Mesendoderm (in vitro differentiated cells): ENCODE results near the gene SLC50A1.
A peak's percentile ranks its signal among the peaks of the same experiment; 100 is the strongest.

Source experiments
- DNase-seq: peaks from one replicate; pipeline ENCODE4 v3.0.0; 2013
- H2AK5ac ChIP-seq: 2 replicates; pipeline ENCODE4 v1.6.1; 2013; ENCODE audit warnings: low read length, inconsistent platforms
- H2BK120ac ChIP-seq: 2 replicates; pipeline ENCODE4 v1.6.1; 2013; ENCODE audit warnings: low read depth, mild to moderate bottlenecking, low read length, moderate library complexity, mixed read lengths
- H2BK15ac ChIP-seq: replicated peaks from 2 replicates; pipeline ENCODE4 v1.6.1; 2013; ENCODE audit warnings: low read depth, mild to moderate bottlenecking, moderate library complexity
- H2BK5ac ChIP-seq: 2 replicates; pipeline ENCODE4 v1.6.1; 2013; ENCODE audit warnings: low read length, inconsistent platforms
- H3K18ac ChIP-seq: 2 replicates; pipeline ENCODE4 v1.6.1; 2013; ENCODE audit warnings: mild to moderate bottlenecking, low read length, mixed read lengths
- H3K23ac ChIP-seq: one replicate; pipeline ENCODE4 v1.6.1; 2013; ENCODE audit warnings: low read length
- H3K27ac ChIP-seq: 2 replicates; pipeline ENCODE4 v1.5.1; 2013; ENCODE audit warnings: low read depth, mild to moderate bottlenecking, inconsistent platforms, low read length, moderate library complexity
- H3K27me3 ChIP-seq: 2 replicates; pipeline ENCODE4 v1.6.1; 2013; ENCODE audit warnings: low read length, control low read depth, mild to moderate bottlenecking, inconsistent platforms; ENCODE audit not compliant: insufficient read depth, poor library complexity
- H3K36me3 ChIP-seq: 2 replicates; pipeline ENCODE4 v1.6.1; 2013; ENCODE audit warnings: low read length, inconsistent platforms; ENCODE audit not compliant: control insufficient read depth, insufficient read depth
- H3K4ac ChIP-seq: one replicate; pipeline ENCODE4 v1.6.1; 2013; ENCODE audit warnings: low read depth, mild to moderate bottlenecking, low read length, moderate library complexity
- H3K4me1 ChIP-seq: 2 replicates; pipeline ENCODE4 v1.6.1; 2013; ENCODE audit warnings: low read depth, low read length, inconsistent platforms; ENCODE audit not compliant: control insufficient read depth
- H3K4me2 ChIP-seq: 2 replicates; pipeline ENCODE4 v1.6.1; 2013; ENCODE audit warnings: low read length
- H3K4me3 ChIP-seq: 2 replicates; pipeline ENCODE4 v1.5.1; 2013; ENCODE audit warnings: mild to moderate bottlenecking, low read length
- H3K56ac ChIP-seq: one replicate; pipeline ENCODE4 v1.6.1; 2013; ENCODE audit warnings: low read length
- H3K79me1 ChIP-seq: 2 replicates; pipeline ENCODE4 v1.6.1; 2013; ENCODE audit warnings: low read length, inconsistent platforms
- H3K79me2 ChIP-seq: 2 replicates; pipeline ENCODE4 v1.6.1; 2013; ENCODE audit warnings: mild to moderate bottlenecking, low read length; ENCODE audit not compliant: control insufficient read depth, insufficient read depth
- H3K9ac ChIP-seq: 2 replicates; pipeline ENCODE4 v1.6.1; 2013; ENCODE audit warnings: low read length, inconsistent platforms
- H4K5ac ChIP-seq: one replicate; pipeline ENCODE4 v1.6.1; 2013; ENCODE audit warnings: low read length
- H4K8ac ChIP-seq: one replicate; pipeline ENCODE4 v1.6.1; 2013; ENCODE audit warnings: low read depth, mild to moderate bottlenecking, control low read depth, low read length, moderate library complexity
- WGBS: extraction: QIAGEN DNeasy Blood & Tissue Kit; methylation state at CpG from one replicate; pipeline ENCODE4 v1.1.7; 2013; ENCODE audit warnings: low lambda C conversion rate, missing lambda C conversion rate; ENCODE audit not compliant: insufficient coverage; ENCODE audit errors: extremely low coverage; 5-methylcytosine and 5-hydroxymethylcytosine counted together

Gene SLC50A1

GRCh38 chr1:155134322-155134721 lies 1.3 kb upstream of the SLC50A1 start:
- Histone ChIP-seq H2BK5ac (no peak overlapping the region), H3K18ac (no peak overlapping the region), H2AK5ac (no peak overlapping the region), H3K4me3 (no peak overlapping the region), H3K23ac (no peak overlapping the region), H2BK120ac (no peak overlapping the region), H3K4me1 (peaks cover 7% of the 10 kb centered on the region), H3K79me1 (peaks cover 9% of the 10 kb centered on the region), H4K5ac (no peak overlapping the region), H4K8ac (no peak overlapping the region), H3K27ac (no peak overlapping the region), H3K79me2 (no peaks in the 10 kb centered on the region), H3K27me3 (no peaks in the 10 kb centered on the region), H3K56ac (no peak overlapping the region), H3K4ac (no peak overlapping the region), H3K9ac (no peak overlapping the region), H2BK15ac (no peak overlapping the region), H3K36me3 (no peaks in the 10 kb centered on the region), H3K4me2 (no peak overlapping the region)
- no CpG with 5 or more reads among the region's 1 CpG for WGBS
- no peak for DNase-seq

GRCh38 chr1:155134880-155135414 lies 705 bp upstream of the SLC50A1 start:
- H3K4me3 ChIP-seq = peak overlapping the region; percentile 55
- H2BK120ac ChIP-seq = no peak overlapping the region
- peak overlapping the region; percentile 94 for H3K56ac ChIP-seq
- no peak overlapping the region for H2BK15ac ChIP-seq
- peak overlapping the region; percentile 46 for H3K4ac ChIP-seq
- peak overlapping the region; percentile 91 for H3K27ac ChIP-seq
- H3K18ac ChIP-seq = peak overlapping the region; percentile 22
- no peaks in the 10 kb centered on the region for H3K79me2 ChIP-seq
- peak; percentile 91 for DNase-seq
- H3K27me3 ChIP-seq = no peaks in the 10 kb centered on the region
- H3K23ac ChIP-seq = no peak overlapping the region
- no peak overlapping the region for H4K5ac ChIP-seq
- no CpG with 5 or more reads among the region's 18 CpGs for WGBS
- H3K79me1 ChIP-seq = peaks cover 9% of the 10 kb centered on the region
- H3K9ac ChIP-seq = peak overlapping the region; percentile 82
- H4K8ac ChIP-seq = no peak overlapping the region
- no peaks in the 10 kb centered on the region for H3K36me3 ChIP-seq
- no peak overlapping the region for H2BK5ac ChIP-seq
- H2AK5ac ChIP-seq = no peak overlapping the region
- H3K4me1 ChIP-seq = peaks cover 4% of the 10 kb centered on the region
- peak overlapping the region; percentile 56 for H3K4me2 ChIP-seq

GRCh38 chr1:155136748-155137147 lies 1.1 kb downstream of the SLC50A1 start:
- Histone ChIP-seq H3K18ac (no peak overlapping the region), H2AK5ac (peak overlapping the region; percentile 20), H3K79me2 (no peaks in the 10 kb centered on the region), H3K27ac (no peak overlapping the region), H2BK5ac (peak overlapping the region; percentile 65), H3K4me2 (peak overlapping the region; percentile 35), H2BK15ac (no peak overlapping the region), H4K5ac (no peak overlapping the region), H3K79me1 (peaks cover 9% of the 10 kb centered on the region), H3K4me1 (peaks cover 3% of the 10 kb centered on the region), H3K36me3 (no peaks in the 10 kb centered on the region), H2BK120ac (no peak overlapping the region), H3K56ac (peak overlapping the region; percentile 82), H3K9ac (peak overlapping the region; percentile 72), H4K8ac (no peak overlapping the region), H3K4me3 (peak overlapping the region; percentile 4), H3K23ac (no peak overlapping the region), H3K27me3 (no peaks in the 10 kb centered on the region), H3K4ac (no peak overlapping the region)
- WGBS = no CpG with 5 or more reads among the region's 6 CpGs
- no peak for DNase-seq

GRCh38 chr1:155137154-155137949 lies 1.7 kb downstream of the SLC50A1 start:
- H2BK15ac ChIP-seq = no peak overlapping the region
- no peak overlapping the region for H4K5ac ChIP-seq
- no peaks in the 10 kb centered on the region for H3K27me3 ChIP-seq
- H2BK120ac ChIP-seq = no peak overlapping the region
- H3K79me1 ChIP-seq = peaks cover 9% of the 10 kb centered on the region
- no peak overlapping the region for H4K8ac ChIP-seq
- peak overlapping the region; percentile 35 for H3K4me2 ChIP-seq
- no CpG with 5 or more reads among the region's 6 CpGs for WGBS
- DNase-seq = no peak
- no peaks in the 10 kb centered on the region for H3K36me3 ChIP-seq
- H3K23ac ChIP-seq = no peak overlapping the region
- peak overlapping the region; percentile 20 for H2AK5ac ChIP-seq
- H2BK5ac ChIP-seq = no peak overlapping the region
- H3K27ac ChIP-seq = no peak overlapping the region
- H3K4me1 ChIP-seq = peaks cover 3% of the 10 kb centered on the region
- no peaks in the 10 kb centered on the region for H3K79me2 ChIP-seq
- H3K9ac ChIP-seq = peak overlapping the region; percentile 72
- no peak overlapping the region for H3K4ac ChIP-seq
- no peak overlapping the region for H3K4me3 ChIP-seq
- peak overlapping the region; percentile 82 for H3K56ac ChIP-seq
- no peak overlapping the region for H3K18ac ChIP-seq

GRCh38 chr1:155139895-155140629 lies 4.4 kb downstream of the SLC50A1 start, which contains the start of gene DPM3:
DPM3 (minus strand) TSS chr1:155140531; CDS start chr1:155140240, 291 bp downstream.
- peak within 1 kb of the TSS; percentile 89 for H3K9ac ChIP-seq
- peak within 1 kb of the TSS; percentile 75 for H3K4me2 ChIP-seq
- no peaks in the 10 kb centered on the region for H3K27me3 ChIP-seq
- DNase-seq = peak; percentile 84
- no peak within 1 kb of the TSS for H4K5ac ChIP-seq
- no CpG with 5 or more reads among the region's 42 CpGs for WGBS
- no peaks in the 10 kb centered on the region for H3K79me2 ChIP-seq
- H3K4me1 ChIP-seq = peaks cover 3% of the 10 kb centered on the region
- no peak within 1 kb of the TSS for H3K18ac ChIP-seq
- H3K36me3 ChIP-seq = no peaks in the 10 kb centered on the region
- no peak within 1 kb of the TSS for H2BK120ac ChIP-seq
- peak within 1 kb of the TSS; percentile 7 for H2BK5ac ChIP-seq
- H2BK15ac ChIP-seq = no peak within 1 kb of the TSS
- peak within 1 kb of the TSS; percentile 42 for H4K8ac ChIP-seq
- peak within 1 kb of the TSS; percentile 78 for H3K4me3 ChIP-seq
- no peak within 1 kb of the TSS for H3K23ac ChIP-seq
- H2AK5ac ChIP-seq = no peak within 1 kb of the TSS
- peak within 1 kb of the TSS; percentile 56 for H3K4ac ChIP-seq
- H3K79me1 ChIP-seq = peaks cover 9% of the 10 kb centered on the region
- peak within 1 kb of the TSS; percentile 17 for H3K27ac ChIP-seq
- H3K56ac ChIP-seq = peak within 1 kb of the TSS; percentile 95
